Peyer's patch (tissue), 4 donors: ENCODE data around the gene GREB1L. TPM values are rescaled to one million over a fixed set of nuclear protein-coding genes. Genes with fewer than 3 reads are reported as not detected.
A peak's percentile ranks its signal among the peaks of the same experiment; 100 is the strongest.

Source experiments
- DNase-seq, 3 donors: peaks; one replicate each; pipeline ENCODE4 v3.0.0-alpha.2; 2017 to 2019
- H3K27ac ChIP-seq, 4 donors: fragments of 200-600 bp; sonication (generic); one replicate each; pipeline ENCODE4 v1.5.1; 2016 to 2019
- H3K27me3 ChIP-seq, 2 donors: fragments of 200-600 bp; sonication (generic); one replicate each; pipeline ENCODE4 v1.5.1; 2019
- H3K36me3 ChIP-seq, 3 donors: fragments of 200-600 bp; sonication (generic); one replicate each; pipeline ENCODE4 v1.5.1; 2016 to 2019
- H3K4me1 ChIP-seq, 4 donors: fragments of 200-600 bp; sonication (generic); one replicate each; pipeline ENCODE4 v1.5.1; 2016 to 2019
- H3K4me3 ChIP-seq, 4 donors: fragments of 200-600 bp; sonication (generic); 1 replicate in 3 of 4; 2 replicates in 1 of 4; pipeline ENCODE4 v1.5.1; 2016 to 2019; ENCODE audit warnings: mild to moderate bottlenecking in 1 of 4
- H3K9me3 ChIP-seq, 4 donors: fragments of 200-600 bp; sonication (generic); one replicate each; pipeline ENCODE4 v1.5.1; 2016 to 2019; ENCODE audit warnings: mild to moderate bottlenecking in 1 of 4
- POLR2A ChIP-seq, 2 donors: fragments of 450-650 bp; IDR thresholded peaks; one replicate each; pipeline ENCODE4 v1.5.1; 2017; ENCODE audit warnings: antibody characterized with exemption in 2 of 2, mild to moderate bottlenecking in 2 of 2, moderate library complexity in 2 of 2
- total RNA-seq, 4 donors: library from RNA; depleted of rRNA; stranded (reverse); fragments of >200 nt; gene quantifications; one replicate each; pipeline ENCODE4 v1.1.0, GENCODE V29; 2016
- TF ChIP-seq, protein P1 (sequence below), 6 experiments: fragments of 450-650 bp in 4 of 6; fragments of 200-600 bp in 2 of 6; sonication (generic) in 1 of 6; IDR thresholded peaks; one replicate each; pipeline ENCODE4 v1.5.1; 2017 to 2019; ENCODE audit warnings: antibody characterized with exemption in 6 of 6, mild to moderate bottlenecking in 3 of 6, moderate library complexity in 1 of 6

The GREB1L gene
- total RNA-seq, 4 donors from 2014 or later, result 0.53 to 3.3 (median 2.8) TPM

DNA sequence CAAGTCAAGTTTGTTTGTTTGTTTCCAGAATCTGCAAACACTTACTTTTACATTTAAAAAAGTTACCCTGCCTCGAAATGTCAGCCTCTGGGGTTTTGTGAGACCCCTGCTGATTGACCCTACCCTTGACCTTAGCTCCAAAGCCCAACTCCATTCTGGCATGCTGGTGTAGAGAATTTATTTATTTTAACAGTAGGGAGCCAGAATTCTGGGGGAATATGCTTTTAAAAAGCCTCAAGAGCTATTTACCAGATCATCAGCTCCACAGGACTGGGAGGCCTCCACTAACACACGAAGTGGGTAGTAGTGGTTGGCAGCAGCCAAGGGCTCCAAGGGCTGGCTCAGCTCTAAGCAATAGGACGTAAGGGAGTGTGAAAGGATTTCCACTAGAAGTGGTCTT, 23.2 kb upstream of the GREB1L start:
- TF ChIP-seq POLR2A (IDR thresholded peaks at IDR 0.05), result no peak
- TF ChIP-seq, protein P1, sequence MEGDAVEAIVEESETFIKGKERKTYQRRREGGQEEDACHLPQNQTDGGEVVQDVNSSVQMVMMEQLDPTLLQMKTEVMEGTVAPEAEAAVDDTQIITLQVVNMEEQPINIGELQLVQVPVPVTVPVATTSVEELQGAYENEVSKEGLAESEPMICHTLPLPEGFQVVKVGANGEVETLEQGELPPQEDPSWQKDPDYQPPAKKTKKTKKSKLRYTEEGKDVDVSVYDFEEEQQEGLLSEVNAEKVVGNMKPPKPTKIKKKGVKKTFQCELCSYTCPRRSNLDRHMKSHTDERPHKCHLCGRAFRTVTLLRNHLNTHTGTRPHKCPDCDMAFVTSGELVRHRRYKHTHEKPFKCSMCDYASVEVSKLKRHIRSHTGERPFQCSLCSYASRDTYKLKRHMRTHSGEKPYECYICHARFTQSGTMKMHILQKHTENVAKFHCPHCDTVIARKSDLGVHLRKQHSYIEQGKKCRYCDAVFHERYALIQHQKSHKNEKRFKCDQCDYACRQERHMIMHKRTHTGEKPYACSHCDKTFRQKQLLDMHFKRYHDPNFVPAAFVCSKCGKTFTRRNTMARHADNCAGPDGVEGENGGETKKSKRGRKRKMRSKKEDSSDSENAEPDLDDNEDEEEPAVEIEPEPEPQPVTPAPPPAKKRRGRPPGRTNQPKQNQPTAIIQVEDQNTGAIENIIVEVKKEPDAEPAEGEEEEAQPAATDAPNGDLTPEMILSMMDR (IDR thresholded peaks at IDR 0.05), result no peak
- no peaks in the 10 kb centered on the region for H3K36me3 ChIP-seq
- no peak overlapping the region for H3K4me3 ChIP-seq
- H3K4me1 ChIP-seq, result no peaks in the 10 kb centered on the region
- no peak overlapping the region for H3K27ac ChIP-seq
- H3K9me3 ChIP-seq, result no peaks in the 10 kb centered on the region
- no peak for DNase-seq
- H3K27me3 ChIP-seq, result no peaks in the 10 kb centered on the region

GRCh38 chr18:21230436-21230835, 11.6 kb upstream of the GREB1L start:
- Histone ChIP-seq H3K9me3 (no peaks in the 10 kb centered on the region), H3K36me3 (no peaks in the 10 kb centered on the region), H3K27ac (no peak overlapping the region), H3K4me1 (no peaks in the 10 kb centered on the region), H3K27me3 (no peaks in the 10 kb centered on the region), H3K4me3 (no peak overlapping the region)
- DNase-seq, result no peak
- TF ChIP-seq POLR2A (IDR thresholded peaks at IDR 0.05), result no peak
- TF ChIP-seq, protein P1 (IDR thresholded peaks at IDR 0.05), result no peak

DNA sequence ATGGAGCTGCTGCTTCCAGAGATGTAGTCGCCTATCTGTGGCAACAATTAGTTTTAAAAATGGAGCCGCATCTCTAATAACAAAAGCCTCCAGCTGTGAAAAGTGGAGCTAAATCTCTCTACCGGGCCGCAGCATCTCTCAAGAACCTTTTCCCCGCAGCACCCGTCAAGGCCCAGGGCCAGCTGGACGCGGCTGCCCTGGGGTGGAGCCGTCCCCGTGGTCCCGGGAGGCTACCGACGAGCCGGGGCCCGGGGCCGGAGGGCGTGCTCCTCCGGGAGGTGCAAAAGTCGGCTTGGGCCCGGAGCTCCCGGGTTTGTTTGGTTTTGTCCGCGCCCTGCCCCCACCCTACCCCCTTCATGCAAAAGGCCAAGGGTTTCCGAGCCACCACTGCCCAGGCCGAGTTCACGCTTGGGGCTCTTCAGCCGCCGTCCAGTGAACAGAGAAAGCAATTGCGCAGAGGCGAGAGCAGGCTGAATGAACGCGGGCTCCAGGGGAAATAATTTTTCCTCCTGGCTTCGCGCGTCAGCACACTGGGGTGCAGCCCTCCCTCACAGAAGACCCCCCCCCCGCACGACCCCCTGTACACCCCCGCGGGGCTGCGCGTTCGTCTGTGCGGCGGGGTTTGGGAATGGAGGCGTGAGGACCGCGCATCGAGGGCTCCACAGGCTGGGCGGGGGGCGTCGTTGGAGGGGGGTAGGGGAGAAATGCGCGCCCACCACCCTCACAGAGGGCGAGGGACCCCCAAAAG, 557 bp upstream of the GREB1L start:
- TF ChIP-seq, protein P1 (IDR thresholded peaks at IDR 0.05), result no peak
- TF ChIP-seq POLR2A (IDR thresholded peaks at IDR 0.05), result no peak
- no peaks in the 10 kb centered on the region for H3K36me3 ChIP-seq
- DNase-seq, result no peak
- no peak overlapping the region for H3K27ac ChIP-seq
- no peaks in the 10 kb centered on the region for H3K27me3 ChIP-seq
- H3K9me3 ChIP-seq, result no peaks in the 10 kb centered on the region
- peak overlapping the region; percentile 23 to 75 (median 50) for H3K4me3 ChIP-seq
- H3K4me1 ChIP-seq, result peaks cover 0 to 20% (median 5%) of the 10 kb centered on the region in 4 donors

DNA sequence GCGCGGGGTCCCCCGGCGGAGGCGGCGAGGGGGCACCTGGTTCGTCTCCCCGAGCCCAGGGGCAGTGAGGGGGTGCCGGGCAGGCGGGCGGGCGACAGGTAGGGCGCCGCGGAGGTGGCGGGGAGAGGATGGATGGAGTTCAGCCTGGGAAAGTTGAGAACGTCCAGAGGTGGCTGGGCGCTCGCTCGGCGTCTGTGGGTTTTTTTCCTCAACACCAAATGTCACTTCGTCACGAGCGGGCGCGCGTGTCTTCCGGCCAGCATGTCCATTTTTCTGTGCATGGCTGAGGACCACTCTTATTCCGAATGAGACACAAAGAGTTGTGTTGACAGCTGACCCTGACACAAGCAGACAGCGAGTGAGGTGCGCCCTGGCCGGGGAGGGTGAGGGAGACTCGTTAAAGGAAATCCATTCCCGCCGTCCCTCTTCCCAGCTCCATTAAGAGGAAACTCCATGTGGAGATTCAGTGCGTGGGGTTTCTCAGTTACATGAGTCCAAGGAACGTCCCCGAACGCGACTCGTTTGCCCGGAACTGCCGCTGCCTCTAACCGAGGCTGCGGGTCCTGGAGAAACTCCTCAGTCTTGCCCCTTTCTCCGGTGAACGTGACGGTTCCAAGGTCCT, 859 bp downstream of the GREB1L start:
- H3K27me3 ChIP-seq, result no peaks in the 10 kb centered on the region
- no peaks in the 10 kb centered on the region for H3K9me3 ChIP-seq
- no peak overlapping the region for H3K27ac ChIP-seq
- no peaks in the 10 kb centered on the region for H3K36me3 ChIP-seq
- peak overlapping the region in 3 of 4 donors; percentile 32 to 75 (median 69) for H3K4me3 ChIP-seq
- no peak for TF ChIP-seq POLR2A (IDR thresholded peaks at IDR 0.05)
- TF ChIP-seq, protein P1 (IDR thresholded peaks at IDR 0.05), result no peak
- DNase-seq, result peak in 2 of 3 donors; percentile 48 to 53
- H3K4me1 ChIP-seq, result peaks cover 0 to 20% (median 5%) of the 10 kb centered on the region in 4 donors

DNA sequence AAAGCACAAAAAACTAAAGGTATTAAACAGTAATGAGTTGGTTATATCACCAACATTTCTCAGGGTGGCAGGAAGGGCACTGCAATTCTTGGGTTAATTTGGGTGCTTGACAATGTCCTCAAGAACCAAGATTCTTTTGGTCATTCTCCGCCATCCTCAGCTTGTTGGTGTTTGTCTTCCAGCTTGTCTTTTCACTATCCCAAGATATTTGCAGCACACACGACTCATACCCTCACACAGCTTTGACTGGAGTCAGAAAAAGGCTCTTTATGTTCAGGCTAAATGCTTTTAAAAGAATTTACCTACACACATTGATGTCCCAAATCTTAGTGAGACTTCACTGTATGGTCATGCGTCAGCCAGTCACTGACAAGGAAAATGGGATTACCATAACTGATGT, 12.5 kb downstream of the GREB1L start:
- TF ChIP-seq POLR2A (IDR thresholded peaks at IDR 0.05), result no peak
- TF ChIP-seq, protein P1 (IDR thresholded peaks at IDR 0.05), result no peak

More for the DNA sequence above, 12.5 kb downstream of the GREB1L start:
- no peak for DNase-seq
- H3K27ac ChIP-seq, result no peak overlapping the region
- H3K4me1 ChIP-seq, result no peaks in the 10 kb centered on the region
- no peaks in the 10 kb centered on the region for H3K9me3 ChIP-seq
- H3K27me3 ChIP-seq, result no peaks in the 10 kb centered on the region
- no peaks in the 10 kb centered on the region for H3K36me3 ChIP-seq
- H3K4me3 ChIP-seq, result no peak overlapping the region
